Measurements from ENCODE around the gene PDIA6. TPM values are rescaled to one million over a fixed set of nuclear protein-coding genes. Genes with fewer than 3 reads are reported as not detected.

Gene PDIA6
- total and polyA plus RNA-seq, 10 of the 15 experiments (the other 5 are each of a cell fraction or from before 2014, with no cell fraction given) = 148 to 526 (median 209) TPM

- POLR2A ChIA-PET = no interaction called here
Observed at GRCh38 chr2:10826026-10826425, 13.4 kb upstream of the PDIA6 start.

More at GRCh38 chr2:10826026-10826425, 13.4 kb upstream of the PDIA6 start:
- no peaks in the 10 kb centered on the region; the same call in 2 of the 3 replicates for H3K9me3 ChIP-seq (replicated peaks; ENCODE audit: control insufficient read depth, insufficient read depth, low read length)
- no peak overlapping the region for H3K4me2 ChIP-seq (ENCODE audit: control insufficient read depth, insufficient read depth)
- WGBS (ENCODE audit: insufficient coverage, insufficient replicate concordance, low lambda C conversion rate, missing lambda C conversion rate) = 59% methylated on average over 8 of the region's 8 CpGs
- H3K4me3 ChIP-seq = no peak overlapping the region
- no peaks in the 10 kb centered on the region for H4K20me1 ChIP-seq (ENCODE audit: control insufficient read depth, insufficient read depth)
- SMC1A ChIA-PET (ENCODE audit: uncharacterized antibody, unreplicated experiment) = no interaction called here
- RAD21 ChIA-PET (ENCODE audit: unreplicated experiment) = no interaction called here
- TF ChIP-seq, protein P1, sequence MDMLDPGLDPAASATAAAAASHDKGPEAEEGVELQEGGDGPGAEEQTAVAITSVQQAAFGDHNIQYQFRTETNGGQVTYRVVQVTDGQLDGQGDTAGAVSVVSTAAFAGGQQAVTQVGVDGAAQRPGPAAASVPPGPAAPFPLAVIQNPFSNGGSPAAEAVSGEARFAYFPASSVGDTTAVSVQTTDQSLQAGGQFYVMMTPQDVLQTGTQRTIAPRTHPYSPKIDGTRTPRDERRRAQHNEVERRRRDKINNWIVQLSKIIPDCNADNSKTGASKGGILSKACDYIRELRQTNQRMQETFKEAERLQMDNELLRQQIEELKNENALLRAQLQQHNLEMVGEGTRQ (IDR thresholded peaks at IDR 0.05; ENCODE audit: borderline replicate concordance, low read depth, low read length) = no peak
- TF ChIP-seq, protein P2, sequence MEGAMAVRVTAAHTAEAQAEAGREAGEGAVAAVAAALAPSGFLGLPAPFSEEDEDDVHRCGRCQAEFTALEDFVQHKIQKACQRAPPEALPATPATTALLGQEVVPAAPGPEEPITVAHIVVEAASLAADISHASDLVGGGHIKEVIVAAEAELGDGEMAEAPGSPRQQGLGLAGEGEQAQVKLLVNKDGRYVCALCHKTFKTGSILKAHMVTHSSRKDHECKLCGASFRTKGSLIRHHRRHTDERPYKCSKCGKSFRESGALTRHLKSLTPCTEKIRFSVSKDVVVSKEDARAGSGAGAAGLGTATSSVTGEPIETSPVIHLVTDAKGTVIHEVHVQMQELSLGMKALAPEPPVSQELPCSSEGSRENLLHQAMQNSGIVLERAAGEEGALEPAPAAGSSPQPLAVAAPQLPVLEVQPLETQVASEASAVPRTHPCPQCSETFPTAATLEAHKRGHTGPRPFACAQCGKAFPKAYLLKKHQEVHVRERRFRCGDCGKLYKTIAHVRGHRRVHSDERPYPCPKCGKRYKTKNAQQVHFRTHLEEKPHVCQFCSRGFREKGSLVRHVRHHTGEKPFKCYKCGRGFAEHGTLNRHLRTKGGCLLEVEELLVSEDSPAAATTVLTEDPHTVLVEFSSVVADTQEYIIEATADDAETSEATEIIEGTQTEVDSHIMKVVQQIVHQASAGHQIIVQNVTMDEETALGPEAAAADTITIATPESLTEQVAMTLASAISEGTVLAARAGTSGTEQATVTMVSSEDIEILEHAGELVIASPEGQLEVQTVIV (IDR thresholded peaks at IDR 0.05; ENCODE audit: borderline replicate concordance, partially characterized antibody) = no peak
- TF ChIP-seq CEBPZ (IDR thresholded peaks at IDR 0.05; ENCODE audit: low read depth, low read length) (no peak), SMC3 (IDR thresholded peaks at IDR 0.05; ENCODE audit: borderline replicate concordance, low read length) (no peak), RELA (IDR thresholded peaks at IDR 0.05; ENCODE audit: borderline replicate concordance, partially characterized antibody) (no peak), RAD51 (IDR thresholded peaks at IDR 0.05) (no peak), POLR2AphosphoS5 (IDR thresholded peaks at IDR 0.05; ENCODE audit: low read length) (no peak), FOXM1 (IDR thresholded peaks at IDR 0.05; ENCODE audit: low read depth, low read length) (no peak)
- H3K36me3 ChIP-seq (ENCODE audit: control insufficient read depth in 2 of 2, insufficient read depth in 2 of 2, low read length in 1 of 2) = no peaks in the 10 kb centered on the region
- no peak overlapping the region for H3K27ac ChIP-seq (ENCODE audit: control insufficient read depth, insufficient read depth)
- ATAC-seq = no peak
- no peaks in the 10 kb centered on the region for H3K79me2 ChIP-seq (ENCODE audit: control insufficient read depth, insufficient read depth, low read length)
- H3K27me3 ChIP-seq (replicated peaks in 1 of 2; ENCODE audit: control insufficient read depth in 2 of 2, insufficient read depth in 2 of 2, low read length in 1 of 2) = peaks cover 0 to 3% of the 10 kb centered on the region in 2 experiments; a peak in 3 of 4 replicates
- H3K9ac ChIP-seq (ENCODE audit: control insufficient read depth, insufficient read depth, low read length) = no peak overlapping the region
- no peak for DNase-seq (ENCODE audit: low read depth, low spot score)
- intact Hi-C loops (cut with micrococcal nuclease; ENCODE audit: unreplicated experiment) (no loop called here), in situ Hi-C loops (cut with MboI) (no loop called here)
- no TSS peak for BruUV-seq (replicated peaks)
- H3K4me1 ChIP-seq (ENCODE audit: control insufficient read depth, insufficient read depth, low read length) = no peaks in the 10 kb centered on the region
- CTCF ChIA-PET = no interaction called here
- no peak for FAIRE-seq
- no peak overlapping the region for H2AFZ ChIP-seq (ENCODE audit: control insufficient read depth, low read depth, low read length)

Data from GM12878 (cell line).